ENCODE results near the gene CENPE. TPM values are rescaled to one million over a fixed set of nuclear protein-coding genes. Genes with fewer than 3 reads are reported as not detected.
A peak's percentile ranks its signal among the peaks of the same experiment; 100 is the strongest.
"Not testable (repeated sequence)": the region's sequence is repeated elsewhere in the genome, so short reads cannot be mapped to it uniquely, and the experiment has no call there.

Gene CENPE
- total RNA-seq, 1 experiment from 2014 or later = 30.7 TPM

DNA sequence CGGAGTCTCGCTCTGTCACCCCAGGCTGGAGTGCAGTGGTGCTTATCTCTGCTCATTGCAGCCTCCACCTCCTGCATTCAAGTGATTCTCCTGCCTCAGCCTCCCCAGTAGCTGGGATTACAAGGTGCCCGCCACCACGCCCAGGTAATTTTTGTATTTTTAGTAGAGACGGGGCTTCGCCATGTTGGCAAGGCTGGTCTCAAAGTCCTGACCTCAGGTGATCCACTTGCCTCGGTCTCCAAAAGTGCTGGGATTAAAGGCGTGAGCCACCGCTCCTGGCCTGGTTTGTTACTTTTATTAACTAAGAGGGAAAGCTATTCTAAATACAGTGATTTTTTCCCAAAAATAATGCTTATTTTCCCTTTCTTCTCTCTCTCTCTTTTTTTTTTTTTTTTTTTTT is 866 bp upstream of the CENPE start:
- Histone ChIP-seq H2AFZ (ENCODE audit: low read length) (peak overlapping the region; percentile 93), H3K4me3 (ENCODE audit: low read length) (peak overlapping the region; percentile 87), H4K20me1 (ENCODE audit: insufficient read depth, low read depth, low read length) (no peaks in the 10 kb centered on the region), H3K4me2 (ENCODE audit: low read depth, low read length, poor library complexity, severe bottlenecking) (peak overlapping the region; percentile 70), H3K9me2 (replicated peaks; ENCODE audit: insufficient read depth, low read length) (no peaks in the 10 kb centered on the region), H3K27me3 (ENCODE audit: low read length) (no peaks in the 10 kb centered on the region), H3K27ac (ENCODE audit: low read length) (no peak overlapping the region), H3K36me3 (ENCODE audit: insufficient read depth, low read length) (peaks cover 19% of the 10 kb centered on the region; the same call in 1 of the 2 replicates), H3K79me2 (ENCODE audit: low read length) (peaks cover 24% of the 10 kb centered on the region), H3K9ac (ENCODE audit: low read length) (peak overlapping the region; percentile 78), H3K4me1 (ENCODE audit: low read length) (peaks cover 19% of the 10 kb centered on the region), H3K9me3 (ENCODE audit: low read length) (no peaks in the 10 kb centered on the region)
- no peak for DNase-seq

GRCh38 chr4:103197765-103198110 is 405 bp downstream of the CENPE start:
- Histone ChIP-seq H3K9me2 (replicated peaks; ENCODE audit: insufficient read depth, low read length) (no peaks in the 10 kb centered on the region), H3K36me3 (ENCODE audit: insufficient read depth, low read length) (peaks cover 30% of the 10 kb centered on the region; the same call in 1 of the 2 replicates), H3K27ac (ENCODE audit: low read length) (peak overlapping the region; percentile 20; the same call in 1 of the 2 replicates), H4K20me1 (ENCODE audit: insufficient read depth, low read depth, low read length) (no peaks in the 10 kb centered on the region), H3K4me3 (ENCODE audit: low read length) (peak overlapping the region; percentile 87), H2AFZ (ENCODE audit: low read length) (peak overlapping the region; percentile 93), H3K9ac (ENCODE audit: low read length) (peak overlapping the region; percentile 78), H3K4me1 (ENCODE audit: low read length) (peaks cover 19% of the 10 kb centered on the region), H3K9me3 (ENCODE audit: low read length) (no peaks in the 10 kb centered on the region), H3K4me2 (ENCODE audit: low read depth, low read length, poor library complexity, severe bottlenecking) (peak overlapping the region; percentile 70), H3K27me3 (ENCODE audit: low read length) (no peaks in the 10 kb centered on the region), H3K79me2 (ENCODE audit: low read length) (peaks cover 25% of the 10 kb centered on the region)
- DNase-seq = peak; percentile 70

DNA sequence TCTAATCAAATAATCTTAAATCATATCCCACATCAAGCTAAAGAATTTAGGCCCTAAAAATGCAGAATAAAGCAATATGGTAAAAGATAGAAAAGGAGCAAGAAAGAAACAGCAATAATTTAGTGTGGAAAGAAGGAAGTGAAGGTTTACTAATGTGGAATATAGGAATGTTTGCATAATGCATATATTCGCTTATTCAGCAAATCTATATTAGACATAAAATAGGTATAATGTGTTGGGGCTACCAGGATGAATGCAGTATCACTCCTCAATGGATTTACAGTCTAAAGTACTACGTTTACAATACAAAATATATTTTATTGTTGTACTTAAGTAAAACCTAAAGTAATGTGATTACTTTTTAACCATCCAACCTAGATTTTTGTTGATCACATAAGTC is 4.7 kb downstream of the CENPE start:
- H4K20me1 ChIP-seq (ENCODE audit: insufficient read depth, low read depth, low read length) = no peaks in the 10 kb centered on the region
- H3K9me2 ChIP-seq (replicated peaks; ENCODE audit: insufficient read depth, low read length) = no peaks in the 10 kb centered on the region
- no peak for DNase-seq
- H3K4me2 ChIP-seq (ENCODE audit: low read depth, low read length, poor library complexity, severe bottlenecking) = no peak overlapping the region
- no peak overlapping the region for H3K4me3 ChIP-seq (ENCODE audit: low read length)
- H3K9me3 ChIP-seq (ENCODE audit: low read length) = no peaks in the 10 kb centered on the region
- H3K27ac ChIP-seq (ENCODE audit: low read length) = no peak overlapping the region
- peaks cover 14% of the 10 kb centered on the region for H3K4me1 ChIP-seq (ENCODE audit: low read length)
- no peak overlapping the region for H2AFZ ChIP-seq (ENCODE audit: low read length)
- H3K9ac ChIP-seq (ENCODE audit: low read length) = no peak overlapping the region
- no peaks in the 10 kb centered on the region for H3K27me3 ChIP-seq (ENCODE audit: low read length)
- H3K79me2 ChIP-seq (ENCODE audit: low read length) = peaks cover 25% of the 10 kb centered on the region
- H3K36me3 ChIP-seq (ENCODE audit: insufficient read depth, low read length) = peaks cover 41% of the 10 kb centered on the region

DNA sequence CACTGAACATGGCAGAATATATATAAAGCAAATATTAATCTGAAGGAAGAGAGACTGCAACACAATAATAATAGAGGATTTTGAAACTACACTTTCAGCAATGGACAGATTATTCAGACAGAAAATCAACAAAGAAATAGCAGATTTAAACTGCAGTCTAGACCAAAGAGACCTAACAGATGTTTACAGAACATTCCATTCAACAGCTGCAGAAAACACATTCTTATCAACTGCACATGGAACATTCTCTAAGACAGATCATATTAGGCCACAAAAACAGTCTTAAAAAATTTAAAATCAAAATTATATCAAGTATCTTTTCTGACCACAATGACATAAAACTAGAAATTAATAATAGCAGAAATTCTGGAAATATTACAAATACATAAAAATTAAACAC is 27.1 kb downstream of the CENPE start:
- Histone ChIP-seq H3K9me3 (ENCODE audit: low read length) (peaks cover 19% of the 10 kb centered on the region), H3K4me2 (ENCODE audit: low read depth, low read length, poor library complexity, severe bottlenecking) (no peak overlapping the region), H3K27me3 (ENCODE audit: low read length) (no peaks in the 10 kb centered on the region), H3K4me3 (ENCODE audit: low read length) (no peak overlapping the region), H4K20me1 (ENCODE audit: insufficient read depth, low read depth, low read length) (no peaks in the 10 kb centered on the region), H3K4me1 (ENCODE audit: low read length) (no peaks in the 10 kb centered on the region), H3K9me2 (replicated peaks; ENCODE audit: insufficient read depth, low read length) (no peaks in the 10 kb centered on the region), H3K36me3 (ENCODE audit: insufficient read depth, low read length) (peaks cover 90% of the 10 kb centered on the region), H3K9ac (ENCODE audit: low read length) (no peak overlapping the region), H3K79me2 (ENCODE audit: low read length) (peaks cover 56% of the 10 kb centered on the region), H2AFZ (ENCODE audit: low read length) (no peak overlapping the region), H3K27ac (ENCODE audit: low read length) (no peak overlapping the region)
- DNase-seq = no peak

GRCh38 chr4:103169750-103170149 is 28.4 kb downstream of the CENPE start:
- not testable (repeated sequence) for H3K9me2 ChIP-seq (replicated peaks; ENCODE audit: insufficient read depth, low read length); H3K4me3 ChIP-seq (ENCODE audit: low read length); H3K27me3 ChIP-seq (ENCODE audit: low read length); H3K27ac ChIP-seq (ENCODE audit: low read length); H2AFZ ChIP-seq (ENCODE audit: low read length); H3K4me2 ChIP-seq (ENCODE audit: low read depth, low read length, poor library complexity, severe bottlenecking); H4K20me1 ChIP-seq (ENCODE audit: insufficient read depth, low read depth, low read length); H3K4me1 ChIP-seq (ENCODE audit: low read length); DNase-seq; H3K9ac ChIP-seq (ENCODE audit: low read length)
- H3K36me3 ChIP-seq (ENCODE audit: insufficient read depth, low read length) = peaks cover 79% of the 10 kb centered on the region
- peaks cover 19% of the 10 kb centered on the region for H3K9me3 ChIP-seq (ENCODE audit: low read length)
- H3K79me2 ChIP-seq (ENCODE audit: low read length) = peaks cover 56% of the 10 kb centered on the region

GRCh38 chr4:103168993-103169392 is 29.1 kb downstream of the CENPE start:
- Histone ChIP-seq H3K4me2 (ENCODE audit: low read depth, low read length, poor library complexity, severe bottlenecking) (no peak overlapping the region), H4K20me1 (ENCODE audit: insufficient read depth, low read depth, low read length) (no peaks in the 10 kb centered on the region), H3K27me3 (ENCODE audit: low read length) (no peaks in the 10 kb centered on the region), H3K4me1 (ENCODE audit: low read length) (no peaks in the 10 kb centered on the region), H3K79me2 (ENCODE audit: low read length) (peaks cover 54% of the 10 kb centered on the region), H3K4me3 (ENCODE audit: low read length) (no peak overlapping the region), H3K9ac (ENCODE audit: low read length) (no peak overlapping the region), H3K36me3 (ENCODE audit: insufficient read depth, low read length) (peaks cover 73% of the 10 kb centered on the region), H3K27ac (ENCODE audit: low read length) (no peak overlapping the region), H3K9me3 (ENCODE audit: low read length) (peaks cover 19% of the 10 kb centered on the region), H2AFZ (ENCODE audit: low read length) (no peak overlapping the region), H3K9me2 (replicated peaks; ENCODE audit: insufficient read depth, low read length) (no peaks in the 10 kb centered on the region)
- DNase-seq = no peak

GRCh38 chr4:103162176-103162575 is 36.0 kb downstream of the CENPE start:
- Histone ChIP-seq H3K9me3 (ENCODE audit: low read length) (no peaks in the 10 kb centered on the region), H3K4me1 (ENCODE audit: low read length) (no peaks in the 10 kb centered on the region), H3K79me2 (ENCODE audit: low read length) (no peaks in the 10 kb centered on the region; the same call in 1 of the 2 replicates), H3K27ac (ENCODE audit: low read length) (no peak overlapping the region), H2AFZ (ENCODE audit: low read length) (no peak overlapping the region), H3K4me2 (ENCODE audit: low read depth, low read length, poor library complexity, severe bottlenecking) (no peak overlapping the region), H4K20me1 (ENCODE audit: insufficient read depth, low read depth, low read length) (no peaks in the 10 kb centered on the region), H3K4me3 (ENCODE audit: low read length) (no peak overlapping the region), H3K9me2 (replicated peaks; ENCODE audit: insufficient read depth, low read length) (no peaks in the 10 kb centered on the region), H3K9ac (ENCODE audit: low read length) (no peak overlapping the region), H3K27me3 (ENCODE audit: low read length) (no peaks in the 10 kb centered on the region), H3K36me3 (ENCODE audit: insufficient read depth, low read length) (peaks cover 55% of the 10 kb centered on the region)
- no peak for DNase-seq

GRCh38 chr4:103158760-103159159 is 39.4 kb downstream of the CENPE start:
- peaks cover 5% of the 10 kb centered on the region; the same call in 1 of the 2 replicates for H3K79me2 ChIP-seq (ENCODE audit: low read length)

GRCh38 chr4:103156106-103156505 is 42.0 kb downstream of the CENPE start:
- Histone ChIP-seq H3K9me2 (replicated peaks; ENCODE audit: insufficient read depth, low read length) (no peaks in the 10 kb centered on the region), H3K27ac (ENCODE audit: low read length) (no peak overlapping the region), H3K36me3 (ENCODE audit: insufficient read depth, low read length) (peaks cover 67% of the 10 kb centered on the region), H3K9me3 (ENCODE audit: low read length) (peaks cover 10% of the 10 kb centered on the region), H3K9ac (ENCODE audit: low read length) (no peak overlapping the region), H3K4me2 (ENCODE audit: low read depth, low read length, poor library complexity, severe bottlenecking) (no peak overlapping the region), H3K27me3 (ENCODE audit: low read length) (no peaks in the 10 kb centered on the region), H3K79me2 (ENCODE audit: low read length) (peaks cover 5% of the 10 kb centered on the region; the same call in 1 of the 2 replicates), H4K20me1 (ENCODE audit: insufficient read depth, low read depth, low read length) (no peaks in the 10 kb centered on the region), H3K4me3 (ENCODE audit: low read length) (no peak overlapping the region), H2AFZ (ENCODE audit: low read length) (no peak overlapping the region), H3K4me1 (ENCODE audit: low read length) (no peaks in the 10 kb centered on the region)
- DNase-seq = no peak

More at GRCh38 chr4:103158760-103159159, 39.4 kb downstream of the CENPE start:
- H3K27me3 ChIP-seq (ENCODE audit: low read length) = no peaks in the 10 kb centered on the region
- no peak overlapping the region for H3K9ac ChIP-seq (ENCODE audit: low read length)
- DNase-seq = no peak
- H4K20me1 ChIP-seq (ENCODE audit: insufficient read depth, low read depth, low read length) = no peaks in the 10 kb centered on the region
- H2AFZ ChIP-seq (ENCODE audit: low read length) = no peak overlapping the region
- H3K9me3 ChIP-seq (ENCODE audit: low read length) = peaks cover 10% of the 10 kb centered on the region
- no peaks in the 10 kb centered on the region for H3K4me1 ChIP-seq (ENCODE audit: low read length)
- peaks cover 64% of the 10 kb centered on the region for H3K36me3 ChIP-seq (ENCODE audit: insufficient read depth, low read length)
- no peak overlapping the region for H3K4me3 ChIP-seq (ENCODE audit: low read length)
- no peak overlapping the region for H3K27ac ChIP-seq (ENCODE audit: low read length)
- no peaks in the 10 kb centered on the region for H3K9me2 ChIP-seq (replicated peaks; ENCODE audit: insufficient read depth, low read length)
- H3K4me2 ChIP-seq (ENCODE audit: low read depth, low read length, poor library complexity, severe bottlenecking) = no peak overlapping the region
